Naive thymus-derived CD8-positive, alpha-beta T cell (primary cell): Measurements from ENCODE around the gene CNTNAP2. TPM values are rescaled to one million over a fixed set of nuclear protein-coding genes. Genes with fewer than 3 reads are reported as not detected.

Source experiments
- ATAC-seq, 2 donors: fragments of 150-1000 bp; cut with Tn5 transposase in 1 of 2; sonication (Bioruptor Pico), chemical (Tn5 transposase) in 1 of 2; 1 replicate in 1 of 2; 2 replicates in 1 of 2; pipeline ENCODE4 v1.10.0; 2021; ENCODE audit warnings: mild to moderate bottlenecking in 2 of 2, moderate library complexity in 2 of 2
- POLR2A ChIA-PET: fragments of 350-600 bp; sonication (Branson Sonifier 250); formaldehyde crosslinking; loops from one replicate; lab custom pipeline; 2021; ENCODE audit warnings: antibody characterized with exemption; lab: Charles Lee
- DNase-seq, 10 donors: peaks; one replicate each; pipeline versions ENCODE4 v3.0.0 to v3.0.0-alpha.2; 2020 to 2022
- H3K27ac Mint-ChIP-seq, 10 donors: one replicate each; pipeline ENCODE4 v1.8.0; 2020 to 2022; ENCODE audit warnings: mild to moderate bottlenecking in 10 of 10, mixed read lengths in 10 of 10, moderate library complexity in 4 of 10, inconsistent platforms in 1 of 10
- H3K27me3 Mint-ChIP-seq, 5 donors: one replicate each; pipeline ENCODE4 v1.8.0; 2021 to 2022; ENCODE audit warnings: mixed read lengths in 5 of 5
- H3K36me3 Mint-ChIP-seq, 3 donors: one replicate each; pipeline ENCODE4 v1.8.0; 2020 to 2022; ENCODE audit warnings: mixed read lengths in 3 of 3, mild to moderate bottlenecking in 2 of 3, inconsistent platforms in 1 of 3
- H3K4me1 Mint-ChIP-seq, 4 donors: one replicate each; pipeline ENCODE4 v1.8.0; 2021 to 2022; ENCODE audit warnings: mixed read lengths in 4 of 4
- H3K4me3 Mint-ChIP-seq, 10 donors: one replicate each; pipeline ENCODE4 v1.8.0; 2020 to 2022; ENCODE audit warnings: mild to moderate bottlenecking in 10 of 10, mixed read lengths in 10 of 10, moderate library complexity in 6 of 10, inconsistent platforms in 1 of 10
- H3K9me3 Mint-ChIP-seq, 9 donors: one replicate each; pipeline ENCODE4 v1.8.0; 2020 to 2022; ENCODE audit warnings: mixed read lengths in 9 of 9, mild to moderate bottlenecking in 3 of 9, inconsistent platforms in 1 of 9, moderate library complexity in 1 of 9
- polyA plus RNA-seq, 3 donors: library from polyadenylated mRNA; unstranded; fragments of 300-500 nt; fragmentation: Illumina TruSeq; gene quantifications; one replicate each; pipeline ENCODE4 v1.2.3, GENCODE V29; 2021
- total RNA-seq, 8 experiments: library from RNA in 2 of 8; stranded (reverse) in 2 of 8; gene quantifications; one replicate each; pipeline ENCODE4 v1.2.3 and lab custom pipeline; 2021 to 2026

CNTNAP2 gene
- total and polyA plus RNA-seq, 5 experiments from 2014 or later = 0.12 to 1.5 (median 0.71) TPM; not detected in 1

- DNase-seq (no peak), ATAC-seq (no peak)
- H3K9me3 Mint-ChIP-seq = peaks cover 0 to 3% (median 0%) of the 10 kb centered on the region in 9 donors
- H3K4me3 Mint-ChIP-seq = peak overlapping the region in 1 of 10 donors; percentile 49
- no peaks in the 10 kb centered on the region for H3K36me3 Mint-ChIP-seq
- H3K4me1 Mint-ChIP-seq = no peaks in the 10 kb centered on the region
- peaks cover 0 to 14% (median 5%) of the 10 kb centered on the region in 5 donors for H3K27me3 Mint-ChIP-seq
- no peak overlapping the region for H3K27ac Mint-ChIP-seq
- POLR2A ChIA-PET = no interaction called here
Observed at GRCh38 chr7:148118371-148118770, 2001.8 kb downstream of the CNTNAP2 start.

GRCh38 chr7:148121401-148121800 lies 2004.8 kb downstream of the CNTNAP2 start:
- Mint-ChIP-seq H3K4me1 (no peaks in the 10 kb centered on the region), H3K27ac (no peak overlapping the region), H3K27me3 (peaks cover 1 to 20% (median 4%) of the 10 kb centered on the region in 5 donors), H3K9me3 (peaks cover 0 to 14% (median 6%) of the 10 kb centered on the region in 9 donors), H3K4me3 (no peak overlapping the region), H3K36me3 (no peaks in the 10 kb centered on the region)
- ATAC-seq = no peak
- DNase-seq = no peak
- POLR2A ChIA-PET = no interaction called here

- DNase-seq (no peak), ATAC-seq (no peak)
- peaks cover 1 to 23% (median 4%) of the 10 kb centered on the region in 5 donors for H3K27me3 Mint-ChIP-seq
- H3K4me1 Mint-ChIP-seq = no peaks in the 10 kb centered on the region
- no peak overlapping the region for H3K27ac Mint-ChIP-seq
- peaks cover 0 to 18% (median 6%) of the 10 kb centered on the region in 9 donors for H3K9me3 Mint-ChIP-seq
- H3K4me3 Mint-ChIP-seq = no peak overlapping the region
- POLR2A ChIA-PET = no interaction called here
- no peaks in the 10 kb centered on the region for H3K36me3 Mint-ChIP-seq
Observed at GRCh38 chr7:148121847-148122246, 2005.2 kb downstream of the CNTNAP2 start.

GRCh38 chr7:148124477-148124876 lies 2007.9 kb downstream of the CNTNAP2 start:
- H3K9me3 Mint-ChIP-seq = peaks cover 0 to 18% (median 8%) of the 10 kb centered on the region in 9 donors
- no peak overlapping the region for H3K27ac Mint-ChIP-seq
- DNase-seq (no peak), ATAC-seq (no peak)
- no peaks in the 10 kb centered on the region for H3K4me1 Mint-ChIP-seq
- H3K36me3 Mint-ChIP-seq = no peaks in the 10 kb centered on the region
- no peak overlapping the region for H3K4me3 Mint-ChIP-seq
- H3K27me3 Mint-ChIP-seq = peaks cover 1 to 18% (median 4%) of the 10 kb centered on the region in 5 donors
- POLR2A ChIA-PET = no interaction called here

GRCh38 chr7:148127374-148127773 lies 2010.8 kb downstream of the CNTNAP2 start:
- ATAC-seq (no peak), DNase-seq (no peak)
- Mint-ChIP-seq H3K36me3 (no peaks in the 10 kb centered on the region), H3K27me3 (peaks cover 0 to 13% (median 4%) of the 10 kb centered on the region in 5 donors), H3K4me1 (no peaks in the 10 kb centered on the region), H3K9me3 (peaks cover 0 to 18% (median 8%) of the 10 kb centered on the region in 9 donors), H3K27ac (no peak overlapping the region), H3K4me3 (no peak overlapping the region)
- POLR2A ChIA-PET = no interaction called here

GRCh38 chr7:148129023-148129422 lies 2012.4 kb downstream of the CNTNAP2 start:
- Mint-ChIP-seq H3K36me3 (no peaks in the 10 kb centered on the region), H3K9me3 (peaks cover 0 to 15% (median 5%) of the 10 kb centered on the region in 9 donors), H3K27ac (no peak overlapping the region), H3K4me1 (no peaks in the 10 kb centered on the region), H3K27me3 (peaks cover 0 to 14% (median 4%) of the 10 kb centered on the region in 5 donors), H3K4me3 (no peak overlapping the region)
- ATAC-seq (no peak), DNase-seq (no peak)
- POLR2A ChIA-PET = no interaction called here

GRCh38 chr7:148135116-148135515 lies 2018.5 kb downstream of the CNTNAP2 start:
- peaks cover 0 to 12% (median 0%) of the 10 kb centered on the region in 5 donors for H3K27me3 Mint-ChIP-seq
- POLR2A ChIA-PET = no interaction called here
- ATAC-seq = no peak
- H3K27ac Mint-ChIP-seq = no peak overlapping the region
- peaks cover 0 to 5% (median 2%) of the 10 kb centered on the region in 9 donors for H3K9me3 Mint-ChIP-seq
- no peaks in the 10 kb centered on the region for H3K4me1 Mint-ChIP-seq
- no peak overlapping the region for H3K4me3 Mint-ChIP-seq
- no peak for DNase-seq
- no peaks in the 10 kb centered on the region for H3K36me3 Mint-ChIP-seq

GRCh38 chr7:148135997-148136396 lies 2019.4 kb downstream of the CNTNAP2 start:
- POLR2A ChIA-PET = no interaction called here
- H3K4me1 Mint-ChIP-seq = no peaks in the 10 kb centered on the region

GRCh38 chr7:148142660-148143248 lies 2026.2 kb downstream of the CNTNAP2 start:
- peaks cover 0 to 22% (median 3%) of the 10 kb centered on the region in 5 donors for H3K27me3 Mint-ChIP-seq
- no peak overlapping the region for H3K27ac Mint-ChIP-seq
- POLR2A ChIA-PET = no interaction called here
- DNase-seq = no peak
- H3K9me3 Mint-ChIP-seq = peaks cover 0 to 15% (median 0%) of the 10 kb centered on the region in 9 donors
- H3K4me1 Mint-ChIP-seq = no peaks in the 10 kb centered on the region
- no peak overlapping the region for H3K4me3 Mint-ChIP-seq
- ATAC-seq = no peak
- peaks cover 0 to 5% (median 0%) of the 10 kb centered on the region in 3 donors for H3K36me3 Mint-ChIP-seq

More at GRCh38 chr7:148135997-148136396, 2019.4 kb downstream of the CNTNAP2 start:
- ATAC-seq (no peak), DNase-seq (no peak)
- Mint-ChIP-seq H3K9me3 (peaks cover 0 to 7% (median 2%) of the 10 kb centered on the region in 9 donors), H3K36me3 (no peaks in the 10 kb centered on the region), H3K27ac (no peak overlapping the region), H3K4me3 (no peak overlapping the region), H3K27me3 (peaks cover 0 to 12% (median 0%) of the 10 kb centered on the region in 5 donors)

GRCh38 chr7:148144827-148145226 lies 2028.2 kb downstream of the CNTNAP2 start:
- POLR2A ChIA-PET = no interaction called here
- no peak for ATAC-seq
- H3K4me3 Mint-ChIP-seq = no peak overlapping the region
- peaks cover 0 to 13% (median 0%) of the 10 kb centered on the region in 9 donors for H3K9me3 Mint-ChIP-seq
- no peak overlapping the region for H3K27ac Mint-ChIP-seq
- no peak for DNase-seq
- no peaks in the 10 kb centered on the region for H3K4me1 Mint-ChIP-seq
- H3K27me3 Mint-ChIP-seq = peaks cover 4 to 20% (median 7%) of the 10 kb centered on the region in 5 donors
- peaks cover 0 to 9% (median 0%) of the 10 kb centered on the region in 3 donors for H3K36me3 Mint-ChIP-seq

GRCh38 chr7:148146346-148146745 lies 2029.7 kb downstream of the CNTNAP2 start:
- Mint-ChIP-seq H3K4me3 (no peak overlapping the region), H3K4me1 (no peaks in the 10 kb centered on the region), H3K27ac (no peak overlapping the region), H3K36me3 (peaks cover 0 to 9% (median 0%) of the 10 kb centered on the region in 3 donors), H3K9me3 (peaks cover 0 to 11% (median 0%) of the 10 kb centered on the region in 9 donors), H3K27me3 (peaks cover 4 to 23% (median 6%) of the 10 kb centered on the region in 5 donors)
- ATAC-seq (no peak), DNase-seq (no peak)
- POLR2A ChIA-PET = no interaction called here

- H3K4me3 Mint-ChIP-seq = no peak overlapping the region
- no peak for ATAC-seq
- H3K4me1 Mint-ChIP-seq = no peaks in the 10 kb centered on the region
- DNase-seq = no peak
- POLR2A ChIA-PET = no interaction called here
- peaks cover 0 to 9% (median 0%) of the 10 kb centered on the region in 3 donors for H3K36me3 Mint-ChIP-seq
- peaks cover 0 to 15% (median 0%) of the 10 kb centered on the region in 9 donors for H3K9me3 Mint-ChIP-seq
- peaks cover 4 to 25% (median 8%) of the 10 kb centered on the region in 5 donors for H3K27me3 Mint-ChIP-seq
- H3K27ac Mint-ChIP-seq = no peak overlapping the region
Observed at GRCh38 chr7:148147438-148147837, 2030.8 kb downstream of the CNTNAP2 start.

- Mint-ChIP-seq H3K36me3 (peaks cover 0 to 9% (median 0%) of the 10 kb centered on the region in 3 donors), H3K9me3 (peaks cover 0 to 15% (median 0%) of the 10 kb centered on the region in 9 donors), H3K27ac (no peak overlapping the region), H3K4me1 (no peaks in the 10 kb centered on the region), H3K27me3 (peaks cover 4 to 25% (median 10%) of the 10 kb centered on the region in 5 donors), H3K4me3 (no peak overlapping the region)
- POLR2A ChIA-PET = no interaction called here
- ATAC-seq = no peak
- DNase-seq = no peak
Observed at GRCh38 chr7:148148456-148148855, 2031.9 kb downstream of the CNTNAP2 start.
